Stromal cell of bone marrow (primary cell): Measurements from ENCODE around the gene ARHGEF25.
"Not testable (repeated sequence)": the region's sequence is repeated elsewhere in the genome, so short reads cannot be mapped to it uniquely, and the experiment has no call there.

Experiments
- DNase-seq: peaks from one replicate; pipeline ENCODE4 v3.0.0-alpha.2; 2012; ENCODE audit warnings: low read depth

Gene ARHGEF25

GRCh38 chr12:57585156-57585555, 26.1 kb upstream of the ARHGEF25 start:
- DNase-seq: no peak

GRCh38 chr12:57586128-57586527, 25.1 kb upstream of the ARHGEF25 start:
- DNase-seq: no peak

- DNase-seq: no peak
Measured at GRCh38 chr12:57586832-57587429, 24.3 kb upstream of the ARHGEF25 start.

- not testable (repeated sequence) for DNase-seq
Measured at GRCh38 chr12:57588951-57589610, 22.2 kb upstream of the ARHGEF25 start.

- DNase-seq: no peak
Measured at GRCh38 chr12:57590479-57590863, 20.8 kb upstream of the ARHGEF25 start.

- DNase-seq: no peak
Measured at GRCh38 chr12:57590864-57591781, 20.1 kb upstream of the ARHGEF25 start, which contains the start of gene PIP4K2C. TSS of gene PIP4K2C (plus strand) at chr12:57591192. CDS start at chr12:57591290, 98 bp downstream.

GRCh38 chr12:57591782-57592325, 19.4 kb upstream of the ARHGEF25 start:
- no peak for DNase-seq

GRCh38 chr12:57592551-57593165, 18.6 kb upstream of the ARHGEF25 start:
- no peak for DNase-seq

- no peak for DNase-seq
Measured at GRCh38 chr12:57593187-57593586, 18.0 kb upstream of the ARHGEF25 start.

GRCh38 chr12:57600395-57600794, 10.8 kb upstream of the ARHGEF25 start:
- DNase-seq: no peak

GRCh38 chr12:57602544-57602943, 8.7 kb upstream of the ARHGEF25 start:
- DNase-seq: no peak

- DNase-seq: no peak
Measured at GRCh38 chr12:57603324-57603723, 7.9 kb upstream of the ARHGEF25 start.

GRCh38 chr12:57603815-57604453, 7.3 kb upstream of the ARHGEF25 start:
- DNase-seq: peak; percentile 75

- no peak for DNase-seq
Measured at GRCh38 chr12:57604454-57604991, 6.7 kb upstream of the ARHGEF25 start, which contains the start of gene DTX3. TSS of gene DTX3 (plus strand) at chr12:57604824. CDS start at chr12:57606518, 1,694 bp downstream.

- DNase-seq: no peak
Measured at GRCh38 chr12:57604992-57605810, 6.0 kb upstream of the ARHGEF25 start.

GRCh38 chr12:57605811-57606311, 5.4 kb upstream of the ARHGEF25 start:
- DNase-seq: no peak

- no peak for DNase-seq
Measured at GRCh38 chr12:57606399-57606798, 4.8 kb upstream of the ARHGEF25 start.

GRCh38 chr12:57606821-57607220, 4.4 kb upstream of the ARHGEF25 start:
- no peak for DNase-seq

GRCh38 chr12:57607958-57608663, 3.1 kb upstream of the ARHGEF25 start:
- DNase-seq: no peak
